HG03520 (cell line): ENCODE data around the gene CARD9.
A peak's percentile ranks its signal among the peaks of the same experiment; 100 is the strongest.

Experiments used
- ATAC-seq: cut with Tn5 transposase; IDR thresholded peaks from one replicate; pipeline ENCODE4 v1.9.1; 2021; ENCODE audit warnings: mild to moderate bottlenecking, moderate library complexity; ENCODE audit not compliant: unreplicated experiment

CARD9 gene

GRCh38 chr9:136402067-136402466 lies 28.6 kb upstream of the CARD9 start:
- ATAC-seq: no peak

- ATAC-seq: no peak
These were observed 27.9 kb upstream of the CARD9 start for GRCh38 chr9:136401173-136401922.

GRCh38 chr9:136400038-136400834 lies 26.8 kb upstream of the CARD9 start, which contains the start of gene SNAPC4:
SNAPC4 (minus strand) TSS chr9:136400170; CDS start chr9:136398428, 1,742 bp downstream.
- ATAC-seq: peak; percentile 68

- peak; percentile 16 for ATAC-seq
These were observed 25.9 kb upstream of the CARD9 start for GRCh38 chr9:136399176-136400037.

GRCh38 chr9:136398286-136398685 lies 24.8 kb upstream of the CARD9 start:
- no peak for ATAC-seq

- ATAC-seq: no peak
These were observed 24.2 kb upstream of the CARD9 start for GRCh38 chr9:136397643-136398042.

- no peak for ATAC-seq
These were observed 22.7 kb upstream of the CARD9 start for GRCh38 chr9:136396219-136396515.

- ATAC-seq: no peak
These were observed 22.1 kb upstream of the CARD9 start for GRCh38 chr9:136395345-136396218.

GRCh38 chr9:136395020-136395340 lies 21.5 kb upstream of the CARD9 start:
- no peak for ATAC-seq

GRCh38 chr9:136394312-136395019 lies 21.0 kb upstream of the CARD9 start:
- ATAC-seq: no peak

GRCh38 chr9:136393531-136393930 lies 20.1 kb upstream of the CARD9 start:
- no peak for ATAC-seq

- no peak for ATAC-seq
These were observed 19.3 kb upstream of the CARD9 start for GRCh38 chr9:136392538-136393449.

GRCh38 chr9:136391737-136392537 lies 18.5 kb upstream of the CARD9 start:
- no peak for ATAC-seq

GRCh38 chr9:136389396-136389795 lies 15.9 kb upstream of the CARD9 start:
- ATAC-seq: no peak

- ATAC-seq: no peak
These were observed 13.7 kb upstream of the CARD9 start for GRCh38 chr9:136387217-136387616.

GRCh38 chr9:136386018-136386417 lies 12.5 kb upstream of the CARD9 start:
- ATAC-seq: no peak

- ATAC-seq: no peak
These were observed 11.5 kb upstream of the CARD9 start for GRCh38 chr9:136385015-136385414.

GRCh38 chr9:136383436-136383835 lies 10.0 kb upstream of the CARD9 start:
- ATAC-seq: no peak
